H9 (cell line): ENCODE results near the gene EXOC3. TPM values are rescaled to one million over a fixed set of nuclear protein-coding genes. Genes with fewer than 3 reads are reported as not detected.

Experiments used
- DNase-seq: peaks from one replicate; pipeline ENCODE4 v3.0.0-alpha.2; 2017
- H2AFZ ChIP-seq: one replicate; pipeline ENCODE4 v1.6.1; 2013; ENCODE audit warnings: mild to moderate bottlenecking, low read length, control low read depth, moderate library complexity
- H2AK5ac ChIP-seq: 2 replicates; pipeline ENCODE4 v1.6.1; 2013; ENCODE audit warnings: low read length, control low read depth, mixed read lengths; ENCODE audit not compliant: insufficient read length
- H2BK120ac ChIP-seq: one replicate; pipeline ENCODE4 v1.6.1; 2013; ENCODE audit warnings: low read depth, mild to moderate bottlenecking, low read length, control low read depth, inconsistent platforms; ENCODE audit not compliant: poor library complexity, severe bottlenecking
- H2BK12ac ChIP-seq: 2 replicates; pipeline ENCODE4 v1.6.1; 2013; ENCODE audit warnings: low read length, control low read depth, mixed read lengths, low read depth; ENCODE audit not compliant: insufficient read length
- H2BK15ac ChIP-seq: 2 replicates; pipeline ENCODE4 v1.6.1; 2013; ENCODE audit warnings: low read depth, low read length, control low read depth
- H2BK20ac ChIP-seq: one replicate; pipeline ENCODE4 v1.6.1; 2013; ENCODE audit warnings: low read depth, mild to moderate bottlenecking, low read length, control low read depth, inconsistent platforms; ENCODE audit not compliant: poor library complexity, severe bottlenecking
- H2BK5ac ChIP-seq: 2 replicates; pipeline ENCODE4 v1.6.1; 2013; ENCODE audit warnings: low read length, control low read depth, mixed read lengths; ENCODE audit not compliant: insufficient read length
- H3K14ac ChIP-seq: 2 replicates; pipeline ENCODE4 v1.6.1; 2013; ENCODE audit warnings: low read length, control low read depth; ENCODE audit not compliant: insufficient read depth
- H3K18ac ChIP-seq: 2 replicates; pipeline ENCODE4 v1.6.1; 2013; ENCODE audit warnings: low read depth, mild to moderate bottlenecking, mixed read lengths, low read length, control low read depth; ENCODE audit not compliant: insufficient read length
- H3K23ac ChIP-seq: 2 replicates; pipeline ENCODE4 v1.6.1; 2013; ENCODE audit warnings: low read length, control low read depth, mixed read lengths, low read depth; ENCODE audit not compliant: insufficient read length
- H3K23me2 ChIP-seq: 2 replicates; pipeline ENCODE4 v1.6.1; 2013; ENCODE audit warnings: low read depth, mild to moderate bottlenecking, mixed read lengths, low read length, control low read depth; ENCODE audit not compliant: insufficient read length, poor library complexity, severe bottlenecking
- H3K27ac ChIP-seq: 2 replicates; pipeline ENCODE4 v1.5.1; 2013; ENCODE audit warnings: low read length, control low read depth, mixed read lengths, low read depth; ENCODE audit not compliant: insufficient read length
- H3K27me3 ChIP-seq: 2 replicates; pipeline ENCODE4 v1.6.1; 2013; ENCODE audit warnings: low read length, control low read depth, inconsistent platforms; ENCODE audit not compliant: insufficient read depth
- H3K4ac ChIP-seq: 2 replicates; pipeline ENCODE4 v1.6.1; 2013; ENCODE audit warnings: low read depth, mild to moderate bottlenecking, control low read depth, inconsistent platforms, low read length, moderate library complexity
- H3K4me1 ChIP-seq: 2 replicates; pipeline ENCODE4 v1.6.1; 2013; ENCODE audit warnings: low read length, control low read depth, inconsistent platforms; ENCODE audit not compliant: insufficient read depth
- H3K4me2 ChIP-seq: 2 replicates; pipeline ENCODE4 v1.6.1; 2013; ENCODE audit warnings: low read length, control low read depth, mixed read lengths; ENCODE audit not compliant: insufficient read length, insufficient read depth
- H3K56ac ChIP-seq: 2 replicates; pipeline ENCODE4 v1.6.1; 2013; ENCODE audit warnings: low read depth, mild to moderate bottlenecking, mixed read lengths, low read length, control low read depth; ENCODE audit not compliant: insufficient read length
- H3K79me1 ChIP-seq: 2 replicates; pipeline ENCODE4 v1.6.1; 2013; ENCODE audit warnings: low read depth, mild to moderate bottlenecking, moderate library complexity, low read length, control low read depth, inconsistent platforms; ENCODE audit not compliant: insufficient read depth, poor library complexity, severe bottlenecking
- H3K79me2 ChIP-seq: 2 replicates; pipeline ENCODE4 v1.6.1; 2013; ENCODE audit warnings: low read length, control low read depth, inconsistent platforms; ENCODE audit not compliant: insufficient read depth
- H3K9ac ChIP-seq: 2 replicates; pipeline ENCODE4 v1.6.1; 2013; ENCODE audit warnings: low read length, control low read depth, mixed read lengths; ENCODE audit not compliant: insufficient read length; ENCODE audit errors: extremely low read depth
- H3K9me3 ChIP-seq: one replicate; pipeline ENCODE4 v1.6.1; 2013; ENCODE audit warnings: low read depth, low read length, inconsistent platforms; ENCODE audit not compliant: control insufficient read depth
- H3T11ph ChIP-seq: one replicate; pipeline ENCODE4 v1.6.1; 2013; ENCODE audit warnings: mild to moderate bottlenecking, low read length, control low read depth, inconsistent platforms
- H4K20me1 ChIP-seq: one replicate; pipeline ENCODE4 v1.6.1; 2013; ENCODE audit not compliant: control insufficient read depth, insufficient read length, insufficient read depth
- H4K5ac ChIP-seq: 2 replicates; pipeline ENCODE4 v1.6.1; 2013; ENCODE audit warnings: low read depth, mild to moderate bottlenecking, mixed read lengths, low read length, control low read depth; ENCODE audit not compliant: insufficient read length
- H4K8ac ChIP-seq: replicated peaks from 2 replicates; pipeline ENCODE4 v1.6.1; 2013; ENCODE audit warnings: low read length, control low read depth, mixed read lengths, low read depth; ENCODE audit not compliant: insufficient read length
- H4K91ac ChIP-seq: 2 replicates; pipeline ENCODE4 v1.6.1; 2013; ENCODE audit warnings: low read depth, mild to moderate bottlenecking, moderate library complexity, mixed read lengths, low read length, control low read depth; ENCODE audit not compliant: insufficient read length
- H3K27ac Mint-ChIP-seq, 3 experiments: 2 replicates in 2 of 3; 3 replicates in 1 of 3; pipeline ENCODE4 v1.8.0; 2020 to 2021; ENCODE audit warnings: mixed read lengths in 3 of 3, mild to moderate bottlenecking in 1 of 3, moderate library complexity in 1 of 3
- H3K27me3 Mint-ChIP-seq: 2 replicates; pipeline ENCODE4 v1.8.0; 2021; ENCODE audit warnings: low read depth, mild to moderate bottlenecking, moderate library complexity, mixed read lengths
- H3K36me3 Mint-ChIP-seq, 3 experiments: 2 replicates in 2 of 3; 3 replicates in 1 of 3; pipeline ENCODE4 v1.8.0; 2020 to 2021; ENCODE audit warnings: low read depth in 3 of 3, mixed read lengths in 3 of 3; ENCODE audit not compliant: insufficient read depth in 1 of 3
- H3K4me1 Mint-ChIP-seq, 2 experiments: 2 replicates each; pipeline ENCODE4 v1.8.0; 2020; ENCODE audit warnings: mixed read lengths in 2 of 2
- H3K4me3 Mint-ChIP-seq, 2 experiments: 2 replicates in 1 of 2; 3 replicates in 1 of 2; pipeline ENCODE4 v1.8.0; 2020 to 2021; ENCODE audit warnings: mild to moderate bottlenecking in 2 of 2, mixed read lengths in 2 of 2, moderate library complexity in 1 of 2
- H3K9me3 Mint-ChIP-seq, 2 experiments: 2 replicates in 1 of 2; 3 replicates in 1 of 2; pipeline ENCODE4 v1.8.0; 2020; ENCODE audit warnings: mild to moderate bottlenecking in 2 of 2, mixed read lengths in 2 of 2, moderate library complexity in 1 of 2
- CTCF ChIP-seq: fragments of 200-600 bp; sonication (generic); conservative IDR thresholded peaks from 3 replicates; pipeline ENCODE4 v1.8.0; 2021; ENCODE audit warnings: antibody characterized with exemption, mild to moderate bottlenecking
- WGBS: extraction: QIAGEN DNeasy Blood & Tissue Kit; methylation state at CpG from one replicate; pipeline ENCODE4 v1.1.7; 2013; ENCODE audit warnings: missing lambda C conversion rate, low lambda C conversion rate, mixed read lengths; ENCODE audit not compliant: insufficient read length; ENCODE audit errors: extremely low coverage; 5-methylcytosine and 5-hydroxymethylcytosine counted together
- total RNA-seq: library from RNA; stranded (reverse); gene quantifications from 2 replicates; pipeline ENCODE4 v1.2.1, GENCODE V29; 2021

The EXOC3 gene
- total RNA-seq, 1 experiment from 2014 or later, result 36.7 TPM

GRCh38 chr5:420632-421286, 22.2 kb upstream of the EXOC3 start:
- H3K9me3 Mint-ChIP-seq, result no peaks in the 10 kb centered on the region
- TF ChIP-seq CTCF, result no peak
- H2BK5ac ChIP-seq, result no peak overlapping the region
- H4K8ac ChIP-seq, result no peak overlapping the region
- H3K4me2 ChIP-seq, result no peak overlapping the region
- no peaks in the 10 kb centered on the region for H3K4me1 ChIP-seq
- peaks cover 5% of the 10 kb centered on the region for H3K27me3 Mint-ChIP-seq
- H3K4me3 Mint-ChIP-seq, result no peak overlapping the region
- H3K9ac ChIP-seq, result no peak overlapping the region
- H2BK20ac ChIP-seq, result no peak overlapping the region
- no peak overlapping the region for H2BK12ac ChIP-seq
- H3K56ac ChIP-seq, result no peak overlapping the region
- no peak overlapping the region for H2BK15ac ChIP-seq
- no peaks in the 10 kb centered on the region for H3K79me1 ChIP-seq
- no peak overlapping the region for H4K5ac ChIP-seq
- no peak overlapping the region for H2AFZ ChIP-seq
- H3K9me3 ChIP-seq, result no peaks in the 10 kb centered on the region
- H3K18ac ChIP-seq, result no peak overlapping the region
- peaks cover 4% of the 10 kb centered on the region for H4K20me1 ChIP-seq
- no peak overlapping the region for H3K4ac ChIP-seq
- H3K79me2 ChIP-seq, result no peaks in the 10 kb centered on the region
- peak; percentile 27 for DNase-seq
- peaks cover 11 to 12% of the 10 kb centered on the region in 2 experiments for H3K4me1 Mint-ChIP-seq
- H3K27me3 ChIP-seq, result no peaks in the 10 kb centered on the region
- no peak overlapping the region for H3K27ac Mint-ChIP-seq
- H3K23ac ChIP-seq, result no peak overlapping the region
- no peak overlapping the region for H2AK5ac ChIP-seq
- H3K14ac ChIP-seq, result no peak overlapping the region
- no peak overlapping the region for H3K27ac ChIP-seq
- no peaks in the 10 kb centered on the region for H3K23me2 ChIP-seq
- H4K91ac ChIP-seq, result no peak overlapping the region
- WGBS, result no CpG with 5 or more reads among the region's 52 CpGs
- H2BK120ac ChIP-seq, result no peak overlapping the region
- no peak overlapping the region for H3T11ph ChIP-seq
- no peaks in the 10 kb centered on the region for H3K36me3 Mint-ChIP-seq
